ENCODE measurements around the gene LYZL4.

The LYZL4 gene

GRCh38 chr3:42369832-42370231 is 40.6 kb downstream of the LYZL4 start:
- no peak for DNase-seq

- DNase-seq, result peak; percentile 1
These were observed 41.1 kb downstream of the LYZL4 start for GRCh38 chr3:42369304-42369703.

GRCh38 chr3:42368861-42369260 is 41.5 kb downstream of the LYZL4 start:
- no peak for DNase-seq

- no peak for DNase-seq
These were observed 42.5 kb downstream of the LYZL4 start for GRCh38 chr3:42367903-42368302.

GRCh38 chr3:42366550-42366949 is 43.9 kb downstream of the LYZL4 start:
- no peak for DNase-seq

GRCh38 chr3:42357335-42357734 is 53.1 kb downstream of the LYZL4 start:
- DNase-seq, result no peak

- DNase-seq, result no peak
These were observed 54.8 kb downstream of the LYZL4 start for GRCh38 chr3:42355612-42356011.

- DNase-seq, result no peak
These were observed 56.8 kb downstream of the LYZL4 start for GRCh38 chr3:42353631-42354030.

- no peak for DNase-seq
These were observed 59.2 kb downstream of the LYZL4 start for GRCh38 chr3:42351207-42351606.

GRCh38 chr3:42349765-42350594 is 60.4 kb downstream of the LYZL4 start:
- no peak for DNase-seq

- DNase-seq, result no peak
These were observed 62.5 kb downstream of the LYZL4 start for GRCh38 chr3:42347928-42348327.
